ENCODE measurements around the gene RNASEH1. TPM values are rescaled to one million over a fixed set of nuclear protein-coding genes. Genes with fewer than 3 reads are reported as not detected.
A peak's percentile ranks its signal among the peaks of the same experiment; 100 is the strongest.
"Not testable (repeated sequence)": the region's sequence is repeated elsewhere in the genome, so short reads cannot be mapped to it uniquely, and the experiment has no call there.

RNASEH1 gene
- total RNA-seq, 2 experiments from 2014 or later, result 26.3 to 32.9 TPM

DNA sequence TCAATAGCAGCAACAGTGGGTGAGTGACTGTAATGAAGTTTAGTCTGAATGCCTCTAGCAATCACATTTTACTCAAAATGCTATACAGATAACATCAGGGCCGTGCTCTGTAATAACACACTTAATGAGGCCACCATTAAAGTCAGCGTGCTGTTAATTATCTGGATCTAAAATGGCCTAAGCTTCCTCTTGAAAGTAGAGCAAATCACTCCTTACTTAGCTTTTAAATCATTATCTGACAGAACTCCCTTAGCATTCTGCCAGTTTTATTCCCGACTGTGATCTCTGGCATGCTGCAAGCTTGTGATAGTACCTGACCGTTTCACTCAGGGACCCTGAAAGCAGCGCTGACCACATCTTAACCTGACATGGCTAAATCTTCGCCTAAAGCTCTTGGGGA, 25.9 kb upstream of the RNASEH1 start:
- peaks cover 31% of the 10 kb centered on the region for H3K36me3 Mint-ChIP-seq
- H3K9me3 Mint-ChIP-seq (ENCODE audit: low read depth), result no peaks in the 10 kb centered on the region
- no peak overlapping the region for H3K4me3 Mint-ChIP-seq
- H3K27me3 Mint-ChIP-seq, result no peaks in the 10 kb centered on the region
- DNase-seq (no peak), ATAC-seq (no peak)
- H3K27ac Mint-ChIP-seq, result no peak overlapping the region
- H3K4me1 Mint-ChIP-seq, result peaks cover 17% of the 10 kb centered on the region
- CTCF ChIA-PET, result interaction anchor here (0.6 kb wide), 1 partner anchor 68 kb away, joined by 3 read pairs; no protein-coding TSS in a partner anchor

- no peaks in the 10 kb centered on the region for H3K9me3 Mint-ChIP-seq (ENCODE audit: low read depth)
- no peak for ATAC-seq
- DNase-seq, result no peak
- H3K27me3 Mint-ChIP-seq, result no peaks in the 10 kb centered on the region
- peaks cover 51% of the 10 kb centered on the region for H3K36me3 Mint-ChIP-seq
- no peak overlapping the region for H3K4me3 Mint-ChIP-seq
- H3K27ac Mint-ChIP-seq, result no peak overlapping the region
- CTCF ChIA-PET, result no interaction called here
- peaks cover 38% of the 10 kb centered on the region for H3K4me1 Mint-ChIP-seq
These were observed 23.5 kb upstream of the RNASEH1 start for GRCh38 chr2:3581367-3582262.

DNA sequence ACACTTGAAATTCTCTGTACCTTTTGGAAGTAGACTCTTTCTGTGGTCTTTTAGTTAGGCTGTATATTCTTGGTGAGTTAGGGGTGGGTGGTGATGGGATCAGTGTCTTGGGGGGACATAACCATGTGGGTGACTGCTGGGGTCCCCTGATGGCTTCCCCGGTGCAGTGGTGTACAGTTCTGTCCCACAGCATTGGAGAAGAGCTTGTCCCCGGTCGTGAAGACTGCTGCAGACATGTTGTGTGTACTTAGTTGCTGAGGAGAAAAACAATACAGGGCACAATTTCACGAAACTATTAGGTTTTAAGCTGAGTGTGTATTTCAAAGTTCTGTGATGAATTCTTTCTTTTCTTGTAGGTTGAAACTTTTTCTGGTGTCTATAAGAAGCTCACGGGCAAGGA, 22.3 kb upstream of the RNASEH1 start:
- no peak for ATAC-seq
- no peak overlapping the region for H3K27ac Mint-ChIP-seq
- H3K4me1 Mint-ChIP-seq, result peaks cover 47% of the 10 kb centered on the region
- no peaks in the 10 kb centered on the region for H3K9me3 Mint-ChIP-seq (ENCODE audit: low read depth)
- CTCF ChIA-PET, result no interaction called here
- peaks cover 62% of the 10 kb centered on the region for H3K36me3 Mint-ChIP-seq
- H3K4me3 Mint-ChIP-seq, result no peak overlapping the region
- no peak for DNase-seq
- H3K27me3 Mint-ChIP-seq, result no peaks in the 10 kb centered on the region

DNA sequence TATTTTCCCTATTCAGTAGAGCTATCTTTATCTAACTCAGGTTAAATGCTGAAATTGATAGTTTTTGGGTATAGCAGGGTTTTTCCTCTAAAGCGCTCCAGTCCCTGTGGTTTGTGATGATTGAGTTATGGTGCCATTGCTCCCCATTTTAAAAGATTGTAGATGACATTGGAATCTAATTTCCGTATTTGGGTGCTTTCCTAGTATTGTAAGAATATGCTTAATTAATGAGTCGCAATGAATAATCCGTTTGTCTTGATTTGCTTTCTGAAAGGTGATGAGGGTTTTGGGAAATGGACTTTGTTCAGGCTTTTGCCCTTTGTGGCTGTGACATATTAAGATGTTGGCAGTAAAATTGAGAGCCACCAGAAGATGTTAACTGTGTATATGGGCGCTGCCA, 20.9 kb upstream of the RNASEH1 start:
- no peak for DNase-seq
- H3K4me3 Mint-ChIP-seq, result no peak overlapping the region
- peaks cover 51% of the 10 kb centered on the region for H3K4me1 Mint-ChIP-seq
- no peaks in the 10 kb centered on the region for H3K9me3 Mint-ChIP-seq (ENCODE audit: low read depth)
- CTCF ChIA-PET, result interaction anchor here (1.0 kb wide), 1 partner anchor 73 kb away, joined by 3 read pairs; no protein-coding TSS in a partner anchor
- H3K27me3 Mint-ChIP-seq, result no peaks in the 10 kb centered on the region
- H3K36me3 Mint-ChIP-seq, result peaks cover 62% of the 10 kb centered on the region
- peak overlapping the region; percentile 25 for H3K27ac Mint-ChIP-seq
- ATAC-seq, result no peak

DNA sequence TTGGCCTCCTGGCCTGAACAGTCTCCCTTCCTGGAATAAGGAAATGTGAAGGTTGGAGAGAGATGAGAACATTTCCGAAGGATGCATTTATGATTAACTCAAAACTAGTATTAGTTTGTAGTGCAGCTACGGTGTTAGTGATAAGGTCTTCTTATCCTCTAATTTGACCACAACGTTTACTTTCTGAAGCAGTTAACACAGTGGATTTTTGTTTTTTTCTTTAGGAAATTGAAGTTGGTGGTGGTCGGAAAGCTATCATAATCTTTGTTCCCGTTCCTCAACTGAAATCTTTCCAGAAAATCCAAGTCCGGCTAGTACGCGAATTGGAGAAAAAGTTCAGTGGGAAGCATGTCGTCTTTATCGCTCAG, 18.1 kb upstream of the RNASEH1 start:
- peak overlapping the region; percentile 93 for H3K4me3 Mint-ChIP-seq
- not testable (repeated sequence) for H3K9me3 Mint-ChIP-seq (ENCODE audit: low read depth); H3K27me3 Mint-ChIP-seq; DNase-seq; ATAC-seq
- CTCF ChIA-PET, result interaction anchor here (1.0 to 1.1 kb wide), 3 partner anchors 16 to 75 kb away, joined by 3 to 6 read pairs (median 3); partner anchors contain the start of gene RNASEH1
- peak overlapping the region; percentile 86 for H3K27ac Mint-ChIP-seq
- peaks cover 52% of the 10 kb centered on the region for H3K36me3 Mint-ChIP-seq
- peaks cover 49% of the 10 kb centered on the region for H3K4me1 Mint-ChIP-seq

DNA sequence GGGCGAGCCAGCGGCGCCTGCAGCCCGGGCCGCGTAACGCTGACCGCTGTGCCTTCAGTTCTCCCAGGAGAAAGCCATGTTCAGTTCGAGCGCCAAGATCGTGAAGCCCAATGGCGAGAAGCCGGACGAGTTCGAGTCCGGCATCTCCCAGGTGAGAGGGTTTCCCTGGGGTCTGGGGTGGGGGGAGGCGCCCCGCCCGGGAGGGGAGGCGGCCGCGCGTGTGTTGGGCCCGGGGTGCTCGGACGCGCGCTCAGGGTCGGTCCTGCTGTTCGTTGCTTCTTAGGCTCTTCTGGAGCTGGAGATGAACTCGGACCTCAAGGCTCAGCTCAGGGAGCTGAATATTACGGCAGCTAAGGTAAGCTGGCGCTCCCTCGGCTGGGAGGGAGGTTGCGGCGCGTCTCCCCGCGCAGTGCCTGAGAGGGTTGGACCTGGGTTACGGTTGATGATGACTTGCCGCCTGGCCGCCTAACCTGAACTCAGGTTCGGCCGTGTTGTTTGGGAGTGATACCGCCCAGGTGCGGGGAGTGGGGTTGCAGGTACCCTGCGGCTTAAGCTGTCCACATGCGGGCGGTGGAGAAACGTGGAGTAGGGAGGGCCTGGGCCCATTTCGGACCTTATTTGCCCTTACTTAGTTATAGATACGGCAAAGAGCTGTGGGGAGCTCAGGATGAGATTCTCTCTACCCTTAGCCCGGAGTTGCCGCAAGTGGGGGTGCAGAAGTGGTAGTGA, 17.6 kb upstream of the RNASEH1 start:
- H3K9me3 Mint-ChIP-seq (ENCODE audit: low read depth), result no peaks in the 10 kb centered on the region
- ATAC-seq (peak; percentile 38), DNase-seq (no peak)
- peak overlapping the region; percentile 93 for H3K4me3 Mint-ChIP-seq
- peaks cover 49% of the 10 kb centered on the region for H3K4me1 Mint-ChIP-seq
- H3K27me3 Mint-ChIP-seq, result no peaks in the 10 kb centered on the region
- CTCF ChIA-PET, result interaction anchor here (0.6 to 1.1 kb wide), 4 partner anchors 15 to 76 kb away, joined by 3 to 6 read pairs (median 3); partner anchors contain the start of gene RNASEH1
- H3K36me3 Mint-ChIP-seq, result peaks cover 47% of the 10 kb centered on the region
- peak overlapping the region; percentile 86 for H3K27ac Mint-ChIP-seq

DNA sequence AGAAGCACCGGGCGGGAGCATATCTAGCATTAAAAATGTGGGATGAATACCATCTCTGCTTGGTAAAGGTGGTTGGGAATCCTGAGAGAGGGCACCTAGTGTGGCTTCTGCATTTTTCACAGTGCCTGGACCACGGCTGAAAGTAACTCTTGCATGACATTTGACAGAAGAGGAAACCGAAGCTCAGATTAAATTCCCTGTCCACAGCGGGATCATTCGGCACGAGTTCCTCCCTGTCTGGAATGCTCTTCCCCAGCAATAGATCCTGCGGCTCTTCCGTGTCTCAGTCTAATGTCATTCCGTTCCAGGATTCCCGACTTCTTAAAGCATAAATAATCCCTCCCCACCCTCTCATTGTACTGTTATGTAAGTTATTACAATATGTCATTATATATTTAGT, 16.0 kb upstream of the RNASEH1 start:
- CTCF ChIA-PET, result interaction anchor here (0.9 to 2.6 kb wide), 4 partner anchors 11 to 78 kb away, joined by 3 to 13 read pairs (median 5); partner anchors contain the start of gene RNASEH1

GRCh38 chr2:3572620-3573019, 14.5 kb upstream of the RNASEH1 start:
- H3K27me3 Mint-ChIP-seq, result no peaks in the 10 kb centered on the region
- ATAC-seq, result no peak
- no peak for DNase-seq
- no peak overlapping the region for H3K4me3 Mint-ChIP-seq
- no peak overlapping the region for H3K27ac Mint-ChIP-seq
- peaks cover 22% of the 10 kb centered on the region for H3K4me1 Mint-ChIP-seq
- CTCF ChIA-PET, result interaction anchor here (2.6 kb wide), 1 partner anchor 14 kb away, joined by 13 read pairs; the partner anchor contains the start of gene RNASEH1
- no peaks in the 10 kb centered on the region for H3K9me3 Mint-ChIP-seq (ENCODE audit: low read depth)
- H3K36me3 Mint-ChIP-seq, result peaks cover 17% of the 10 kb centered on the region

More for the DNA sequence above, 16.0 kb upstream of the RNASEH1 start:
- no peak for DNase-seq
- Mint-ChIP-seq H3K27me3 (no peaks in the 10 kb centered on the region), H3K4me3 (peak overlapping the region; percentile 93), H3K27ac (no peak overlapping the region), H3K4me1 (peaks cover 36% of the 10 kb centered on the region), H3K36me3 (peaks cover 31% of the 10 kb centered on the region), H3K9me3 (ENCODE audit: low read depth) (no peaks in the 10 kb centered on the region)
- no peak for ATAC-seq

DNA sequence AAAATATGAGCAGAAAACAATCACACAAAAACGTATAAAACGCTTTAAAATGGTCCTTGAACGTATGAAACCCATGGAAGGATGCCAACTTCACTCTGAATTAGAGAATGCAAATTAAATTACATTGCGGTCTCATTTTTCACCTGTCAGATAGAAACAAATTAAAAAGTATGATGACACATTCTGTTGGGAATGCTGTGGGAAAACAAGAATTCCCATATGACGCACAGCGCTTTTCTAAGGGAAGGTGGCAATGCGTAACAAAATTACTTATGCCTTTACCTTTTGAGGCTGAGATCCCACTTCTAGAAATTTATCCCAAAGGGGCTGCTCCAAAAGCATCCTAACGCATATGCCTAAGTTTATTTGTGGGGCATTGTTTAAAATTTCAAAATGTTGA, 13.2 kb upstream of the RNASEH1 start:
- no peak for DNase-seq
- no peaks in the 10 kb centered on the region for H3K27me3 Mint-ChIP-seq

DNA sequence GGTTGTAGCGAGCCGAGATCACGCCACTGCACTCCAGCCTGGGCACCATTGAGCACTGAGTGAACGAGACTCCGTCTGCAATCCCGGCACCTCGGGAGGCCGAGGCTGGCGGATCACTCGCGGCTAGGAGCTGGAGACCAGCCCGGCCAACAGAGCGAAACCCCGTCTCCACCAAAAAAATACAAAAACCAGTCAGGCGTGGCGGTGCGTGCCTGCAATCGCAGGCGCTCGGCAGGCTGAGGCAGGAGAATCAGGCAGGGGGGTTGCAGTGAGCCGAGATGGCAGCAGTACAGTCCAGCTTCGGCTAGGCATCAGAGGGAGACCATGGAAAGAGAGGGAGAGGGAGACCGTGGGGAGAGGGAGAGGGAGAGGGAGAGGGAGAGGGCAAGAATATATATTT, 11.5 kb upstream of the RNASEH1 start:
- H3K4me1 Mint-ChIP-seq; CTCF ChIA-PET; H3K9me3 Mint-ChIP-seq (ENCODE audit: low read depth); DNase-seq; H3K27ac Mint-ChIP-seq; H3K36me3 Mint-ChIP-seq; H3K27me3 Mint-ChIP-seq; ATAC-seq; H3K4me3 Mint-ChIP-seq: not testable (repeated sequence)

More for the DNA sequence above, 13.2 kb upstream of the RNASEH1 start:
- Mint-ChIP-seq H3K9me3 (ENCODE audit: low read depth) (no peaks in the 10 kb centered on the region), H3K27ac (no peak overlapping the region), H3K36me3 (peaks cover 7% of the 10 kb centered on the region), H3K4me3 (no peak overlapping the region), H3K4me1 (peaks cover 12% of the 10 kb centered on the region)
- no peak for ATAC-seq
- CTCF ChIA-PET, result interaction anchor here (0.7 kb wide), 1 partner anchor 139 kb away, joined by 3 read pairs; no protein-coding TSS in a partner anchor

GRCh38 chr2:3566806-3567205, 8.7 kb upstream of the RNASEH1 start:
- H3K27ac Mint-ChIP-seq, result no peak overlapping the region
- no peak overlapping the region for H3K4me3 Mint-ChIP-seq
- H3K27me3 Mint-ChIP-seq, result no peaks in the 10 kb centered on the region
- CTCF ChIA-PET, result no interaction called here
- H3K9me3 Mint-ChIP-seq (ENCODE audit: low read depth), result no peaks in the 10 kb centered on the region
- DNase-seq, result no peak
- H3K4me1 Mint-ChIP-seq, result peaks cover 17% of the 10 kb centered on the region
- ATAC-seq, result no peak
- H3K36me3 Mint-ChIP-seq, result peaks cover 3% of the 10 kb centered on the region

GRCh38 chr2:3565117-3565516, 7.0 kb upstream of the RNASEH1 start:
- Mint-ChIP-seq H3K4me1 (peaks cover 19% of the 10 kb centered on the region), H3K9me3 (ENCODE audit: low read depth) (no peaks in the 10 kb centered on the region), H3K27ac (no peak overlapping the region), H3K27me3 (no peaks in the 10 kb centered on the region), H3K36me3 (peaks cover 4% of the 10 kb centered on the region), H3K4me3 (no peak overlapping the region)
- CTCF ChIA-PET, result no interaction called here
- no peak for DNase-seq
- ATAC-seq, result no peak

GRCh38 chr2:3563521-3563976, 5.4 kb upstream of the RNASEH1 start:
- CTCF ChIA-PET, result interaction anchor here (1.0 kb wide), 1 partner anchor 11 kb away, joined by 4 read pairs; no protein-coding TSS in a partner anchor
- Mint-ChIP-seq H3K4me3 (no peak overlapping the region), H3K27ac (no peak overlapping the region), H3K4me1 (peaks cover 29% of the 10 kb centered on the region), H3K9me3 (ENCODE audit: low read depth) (no peaks in the 10 kb centered on the region), H3K36me3 (peaks cover 7% of the 10 kb centered on the region), H3K27me3 (no peaks in the 10 kb centered on the region)
- DNase-seq (no peak), ATAC-seq (no peak)

Measured in activated CD8-positive, alpha-beta memory T cell treated with anti-CD3 and anti-CD28 coated beads, Interleukin-2, amount 10 ng/mL, durations not matched to agents 7 days and 5 days (primary cell).